ENCODE data around the gene GPC2.
"Not testable (repeated sequence)": the region's sequence is repeated elsewhere in the genome, so short reads cannot be mapped to it uniquely, and the experiment has no call there.

The GPC2 gene

GRCh38 chr7:100198266-100198665, 21.1 kb upstream of the GPC2 start:
- no peak for TF ChIP-seq CTCF (IDR thresholded peaks at IDR 0.05; ENCODE audit: low read depth, low read length, missing control alignments)
- no peak overlapping the region for H3K4me3 ChIP-seq (replicated peaks; ENCODE audit: low read depth, low read length)
- DNase-seq (ENCODE audit: extremely low read depth, low read depth) = no peak

GRCh38 chr7:100195901-100196322, 18.7 kb upstream of the GPC2 start:
- not testable (repeated sequence) for H3K4me3 ChIP-seq (replicated peaks; ENCODE audit: low read depth, low read length); DNase-seq (ENCODE audit: extremely low read depth, low read depth)

DNA sequence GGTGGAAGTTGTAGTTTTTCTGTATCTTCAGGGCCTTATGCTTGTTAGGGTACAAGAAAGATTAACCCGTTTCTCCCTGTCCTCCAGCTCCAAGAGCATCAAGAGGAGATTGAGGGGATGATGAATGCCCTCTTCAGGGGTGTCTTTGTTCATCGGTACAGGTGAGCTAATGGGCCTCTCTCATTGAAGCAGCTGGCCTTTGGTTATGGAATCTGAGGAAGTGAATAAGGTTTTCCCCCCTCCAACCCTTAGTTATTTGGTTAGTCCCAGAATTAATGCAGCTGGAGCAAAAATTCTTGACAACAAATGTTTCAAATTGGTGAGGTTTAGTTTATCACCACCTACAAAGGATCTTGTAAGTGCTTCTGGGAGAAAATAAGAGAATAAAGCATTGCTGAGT, 18.0 kb upstream of the GPC2 start:
- no peak overlapping the region for H3K4me3 ChIP-seq (replicated peaks; ENCODE audit: low read depth, low read length)
- DNase-seq (ENCODE audit: extremely low read depth, low read depth) = no peak
- no peak for TF ChIP-seq CTCF (IDR thresholded peaks at IDR 0.05; ENCODE audit: low read depth, low read length, missing control alignments)

GRCh38 chr7:100192969-100193368, 15.8 kb upstream of the GPC2 start:
- no peak for DNase-seq (ENCODE audit: extremely low read depth, low read depth)
- no peak overlapping the region for H3K4me3 ChIP-seq (replicated peaks; ENCODE audit: low read depth, low read length)

GRCh38 chr7:100192281-100192862, 15.2 kb upstream of the GPC2 start:
- not testable (repeated sequence) for H3K4me3 ChIP-seq (replicated peaks; ENCODE audit: low read depth, low read length); DNase-seq (ENCODE audit: extremely low read depth, low read depth)

More at GRCh38 chr7:100192969-100193368, 15.8 kb upstream of the GPC2 start:
- no peak for TF ChIP-seq CTCF (IDR thresholded peaks at IDR 0.05; ENCODE audit: low read depth, low read length, missing control alignments)

GRCh38 chr7:100191775-100192174, 14.6 kb upstream of the GPC2 start:
- no peak overlapping the region for H3K4me3 ChIP-seq (replicated peaks; ENCODE audit: low read depth, low read length)
- DNase-seq (ENCODE audit: extremely low read depth, low read depth) = no peak
- no peak for TF ChIP-seq CTCF (IDR thresholded peaks at IDR 0.05; ENCODE audit: low read depth, low read length, missing control alignments)

DNA sequence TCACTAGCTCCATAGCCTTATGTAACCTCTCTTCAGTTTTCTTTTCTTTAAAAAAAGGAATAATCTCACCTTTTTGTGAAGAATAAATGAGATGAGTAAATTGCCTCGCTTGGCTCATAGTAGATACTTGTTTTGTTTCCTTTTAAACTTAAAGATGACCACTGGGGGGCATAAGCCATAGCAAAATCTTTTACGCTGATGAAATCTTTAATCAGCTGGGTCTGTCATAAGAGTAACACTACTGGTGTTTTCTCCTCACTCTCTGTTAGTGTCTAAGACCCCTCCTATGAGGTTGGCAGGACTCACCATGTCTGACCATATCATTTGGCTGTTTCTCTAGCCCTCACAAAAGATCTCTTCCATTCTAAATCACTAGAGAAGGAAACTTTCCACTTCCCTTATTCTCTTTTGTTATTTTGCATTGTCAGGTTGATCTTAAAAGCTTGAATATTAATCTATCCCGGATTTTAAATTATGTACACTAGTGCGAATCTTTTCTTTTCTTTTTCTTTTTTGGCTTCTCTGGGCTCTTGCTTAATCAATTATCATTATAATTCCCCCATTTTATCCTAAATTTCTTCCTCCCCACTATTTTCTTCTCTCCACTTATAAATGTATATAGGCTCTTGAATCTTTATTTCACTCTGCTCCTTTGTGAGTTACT, 13.0 kb upstream of the GPC2 start:
- no peak for DNase-seq (ENCODE audit: extremely low read depth, low read depth)
- peak; percentile 32 for TF ChIP-seq CTCF (IDR thresholded peaks at IDR 0.05; ENCODE audit: low read depth, low read length, missing control alignments)
- H3K4me3 ChIP-seq (replicated peaks; ENCODE audit: low read depth, low read length) = no peak overlapping the region

- DNase-seq (ENCODE audit: extremely low read depth, low read depth) = no peak
- no peak overlapping the region for H3K4me3 ChIP-seq (replicated peaks; ENCODE audit: low read depth, low read length)
- no peak for TF ChIP-seq CTCF (IDR thresholded peaks at IDR 0.05; ENCODE audit: low read depth, low read length, missing control alignments)
These were observed 11.9 kb upstream of the GPC2 start for GRCh38 chr7:100189061-100189460.
